BE2C (cell line): ENCODE data around the gene TMEM17.
"Not testable (repeated sequence)": the region's sequence is repeated elsewhere in the genome, so short reads cannot be mapped to it uniquely, and the experiment has no call there.

Source experiments
- DNase-seq: peaks from one replicate; pipeline ENCODE4 v3.0.0-alpha.2; 2020
- H3K27me3 ChIP-seq: fragments of 250-450 bp; sonication (Bioruptor Pico); 2 replicates; pipeline ENCODE4 v1.5.1; 2020; ENCODE audit warnings: mild to moderate bottlenecking
- H3K36me3 ChIP-seq: fragments of 250-450 bp; sonication (Bioruptor Pico); 2 replicates; pipeline ENCODE4 v1.5.1; 2020; ENCODE audit warnings: mild to moderate bottlenecking
- H3K4me1 ChIP-seq: fragments of 250-450 bp; sonication (Bioruptor Pico); 2 replicates; pipeline ENCODE4 v1.5.1; 2020
- H3K4me3 ChIP-seq: 2 replicates; pipeline ENCODE4 v1.5.1; 2011; ENCODE audit warnings: low read depth, low read length
- H3K9me3 ChIP-seq: fragments of 250-450 bp; sonication (Bioruptor Pico); 2 replicates; pipeline ENCODE4 v1.5.1; 2020
- TF ChIP-seq, protein P1 (sequence below): IDR thresholded peaks from 2 replicates; pipeline ENCODE4 v1.5.1; 2012; ENCODE audit warnings: mild to moderate bottlenecking, low read depth, low read length

TMEM17 gene

GRCh38 chr2:62539606-62540407, 33.8 kb upstream of the TMEM17 start:
- Histone ChIP-seq H3K4me1 (no peaks in the 10 kb centered on the region), H3K4me3 (no peak overlapping the region), H3K27me3 (no peaks in the 10 kb centered on the region), H3K9me3 (no peaks in the 10 kb centered on the region), H3K36me3 (no peaks in the 10 kb centered on the region)
- no peak for DNase-seq
- TF ChIP-seq, protein P1, sequence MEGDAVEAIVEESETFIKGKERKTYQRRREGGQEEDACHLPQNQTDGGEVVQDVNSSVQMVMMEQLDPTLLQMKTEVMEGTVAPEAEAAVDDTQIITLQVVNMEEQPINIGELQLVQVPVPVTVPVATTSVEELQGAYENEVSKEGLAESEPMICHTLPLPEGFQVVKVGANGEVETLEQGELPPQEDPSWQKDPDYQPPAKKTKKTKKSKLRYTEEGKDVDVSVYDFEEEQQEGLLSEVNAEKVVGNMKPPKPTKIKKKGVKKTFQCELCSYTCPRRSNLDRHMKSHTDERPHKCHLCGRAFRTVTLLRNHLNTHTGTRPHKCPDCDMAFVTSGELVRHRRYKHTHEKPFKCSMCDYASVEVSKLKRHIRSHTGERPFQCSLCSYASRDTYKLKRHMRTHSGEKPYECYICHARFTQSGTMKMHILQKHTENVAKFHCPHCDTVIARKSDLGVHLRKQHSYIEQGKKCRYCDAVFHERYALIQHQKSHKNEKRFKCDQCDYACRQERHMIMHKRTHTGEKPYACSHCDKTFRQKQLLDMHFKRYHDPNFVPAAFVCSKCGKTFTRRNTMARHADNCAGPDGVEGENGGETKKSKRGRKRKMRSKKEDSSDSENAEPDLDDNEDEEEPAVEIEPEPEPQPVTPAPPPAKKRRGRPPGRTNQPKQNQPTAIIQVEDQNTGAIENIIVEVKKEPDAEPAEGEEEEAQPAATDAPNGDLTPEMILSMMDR, result no peak

- no peaks in the 10 kb centered on the region for H3K27me3 ChIP-seq
- TF ChIP-seq, protein P1, result no peak
Measured at GRCh38 chr2:62538756-62539155, 32.8 kb upstream of the TMEM17 start.

GRCh38 chr2:62537814-62538213, 31.8 kb upstream of the TMEM17 start:
- H3K4me1 ChIP-seq, result no peaks in the 10 kb centered on the region
- no peak overlapping the region for H3K4me3 ChIP-seq
- TF ChIP-seq, protein P1, result no peak
- no peaks in the 10 kb centered on the region for H3K36me3 ChIP-seq
- no peaks in the 10 kb centered on the region for H3K27me3 ChIP-seq
- no peaks in the 10 kb centered on the region for H3K9me3 ChIP-seq
- DNase-seq, result no peak

More at GRCh38 chr2:62538756-62539155, 32.8 kb upstream of the TMEM17 start:
- H3K9me3 ChIP-seq, result no peaks in the 10 kb centered on the region
- H3K4me1 ChIP-seq, result no peaks in the 10 kb centered on the region
- no peaks in the 10 kb centered on the region for H3K36me3 ChIP-seq
- DNase-seq, result no peak
- no peak overlapping the region for H3K4me3 ChIP-seq

DNA sequence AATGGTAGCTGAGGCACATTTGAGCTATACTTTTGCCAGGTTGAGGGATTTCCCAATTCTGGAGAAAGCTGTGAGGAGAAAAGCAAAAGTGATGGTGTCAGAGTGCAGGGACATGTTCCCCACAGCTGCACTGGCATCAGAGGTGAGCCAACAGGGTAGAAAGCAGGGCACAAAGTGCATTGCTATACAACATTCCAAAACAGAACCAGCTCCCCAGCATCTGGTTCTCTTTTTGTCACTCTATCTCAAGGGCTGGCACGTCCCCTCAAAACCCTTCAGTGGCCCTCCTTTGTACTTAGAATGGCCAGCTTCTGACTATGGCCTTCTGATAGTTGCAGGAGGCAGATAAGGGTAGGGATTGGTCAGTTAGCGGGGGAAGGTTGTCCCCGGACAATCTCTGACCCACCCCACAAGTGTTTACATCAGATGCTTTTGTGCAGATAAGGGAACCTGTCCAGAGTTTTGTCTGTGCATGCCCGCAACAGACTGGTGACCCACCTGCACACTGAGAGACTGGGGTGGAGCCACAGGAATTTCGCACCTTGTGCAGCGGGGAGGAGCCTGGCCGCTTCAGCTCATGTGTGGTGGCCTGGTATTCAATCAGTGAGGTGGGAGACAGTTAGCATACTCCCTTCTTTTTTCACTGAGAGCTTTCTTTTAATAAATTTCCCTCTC, 31.0 kb upstream of the TMEM17 start:
- H3K4me3 ChIP-seq, result no peak overlapping the region
- no peaks in the 10 kb centered on the region for H3K36me3 ChIP-seq
- H3K9me3 ChIP-seq, result no peaks in the 10 kb centered on the region

DNA sequence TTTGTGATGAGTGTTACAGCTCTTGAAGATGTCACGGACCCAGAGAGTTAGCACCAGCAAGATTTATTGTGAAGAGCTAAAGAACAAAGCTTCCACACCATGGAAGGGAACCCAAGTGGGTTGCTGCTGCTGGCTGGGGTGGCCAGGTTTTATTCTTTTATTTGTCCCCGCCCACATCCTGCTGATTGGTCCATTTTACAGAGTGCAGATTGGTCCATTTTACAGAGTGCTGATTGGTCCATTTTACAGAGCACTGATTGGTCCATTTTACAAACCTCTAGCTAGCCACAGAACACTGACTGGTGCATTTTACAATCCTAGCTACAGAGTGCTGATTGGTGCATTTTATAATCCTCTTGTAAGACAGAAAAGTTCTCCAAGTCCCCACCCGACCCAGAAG, 29.5 kb upstream of the TMEM17 start:
- not testable (repeated sequence) for H3K9me3 ChIP-seq, H3K36me3 ChIP-seq, H3K4me1 ChIP-seq, DNase-seq, H3K27me3 ChIP-seq, H3K4me3 ChIP-seq

More for the DNA sequence above, 31.0 kb upstream of the TMEM17 start:
- TF ChIP-seq, protein P1, result no peak
- H3K27me3 ChIP-seq, result no peaks in the 10 kb centered on the region
- no peaks in the 10 kb centered on the region for H3K4me1 ChIP-seq
- DNase-seq, result no peak

GRCh38 chr2:62531594-62531993, 25.6 kb upstream of the TMEM17 start:
- no peaks in the 10 kb centered on the region for H3K4me1 ChIP-seq
- no peaks in the 10 kb centered on the region for H3K36me3 ChIP-seq
- no peak overlapping the region for H3K4me3 ChIP-seq
- DNase-seq, result no peak
- H3K27me3 ChIP-seq, result no peaks in the 10 kb centered on the region
- H3K9me3 ChIP-seq, result no peaks in the 10 kb centered on the region
- TF ChIP-seq, protein P1, result no peak
